Central memory CD4-positive, alpha-beta T cell (primary cell): ENCODE results near the gene MYOF.
"Not testable (repeated sequence)": the region's sequence is repeated elsewhere in the genome, so short reads cannot be mapped to it uniquely, and the experiment has no call there.

Experiments
- DNase-seq: peaks from one replicate; pipeline ENCODE4 v3.0.0; 2022

The MYOF gene

DNA sequence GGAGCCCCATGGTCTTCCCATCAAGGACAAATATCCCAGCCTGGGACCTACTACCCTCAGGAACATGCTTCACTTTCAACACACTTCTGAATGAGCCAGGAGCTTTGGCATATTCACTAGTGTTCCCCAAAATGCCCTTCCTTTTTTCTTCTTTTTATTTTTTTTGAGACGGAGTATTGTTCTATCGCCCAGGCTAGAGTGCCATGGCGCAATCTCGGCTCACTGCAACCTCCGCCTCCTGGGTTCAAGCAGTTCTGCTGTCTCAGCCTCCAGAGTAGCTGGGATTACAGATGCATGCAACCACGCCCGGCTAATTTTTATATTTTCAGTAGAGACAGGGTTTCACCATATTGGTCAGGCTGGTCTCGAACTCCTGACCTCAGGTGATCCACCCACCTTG, 63.1 kb downstream of the MYOF start:
- not testable (repeated sequence) for DNase-seq

GRCh38 chr10:93417921-93418320, 64.2 kb downstream of the MYOF start:
- DNase-seq = no peak

DNA sequence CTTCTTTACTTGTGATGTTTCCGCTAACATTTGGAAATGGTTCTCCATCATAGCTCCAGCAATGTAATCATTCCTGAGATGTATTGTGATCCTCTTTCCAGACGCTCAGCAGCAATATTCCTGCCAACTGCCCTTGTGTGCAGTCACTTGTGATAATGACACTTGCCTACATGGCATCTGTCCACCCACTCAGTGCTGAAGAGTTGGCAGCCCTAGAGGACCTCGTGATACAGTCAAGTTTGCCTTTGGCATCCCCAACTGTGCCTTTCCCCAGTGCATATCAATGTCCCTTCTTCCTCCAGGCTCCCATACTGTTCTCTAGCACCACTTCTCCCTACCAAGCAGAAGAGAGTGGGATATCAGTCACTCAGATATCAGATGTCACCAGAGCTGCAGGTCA, 64.9 kb downstream of the MYOF start:
- no peak for DNase-seq

GRCh38 chr10:93416824-93417223, 65.3 kb downstream of the MYOF start:
- no peak for DNase-seq

DNA sequence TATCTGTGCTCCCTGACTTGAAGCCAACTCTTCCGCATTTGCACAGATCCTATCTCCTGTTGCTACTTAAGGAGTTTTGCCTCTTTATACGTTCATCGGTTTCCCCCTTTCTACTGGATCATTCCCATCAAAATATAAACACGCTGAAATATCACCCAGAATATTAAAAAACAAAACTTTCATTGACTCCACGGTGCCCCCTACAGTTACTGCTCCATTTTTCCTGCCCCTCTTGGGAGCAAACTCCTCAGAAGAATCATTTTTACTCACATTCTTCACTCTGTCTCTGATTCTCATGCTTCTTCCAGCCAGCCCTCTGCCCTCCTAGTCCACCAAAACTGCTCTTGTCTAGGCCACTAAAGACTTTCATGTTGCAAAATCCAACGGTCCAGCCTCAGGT, 66.4 kb downstream of the MYOF start:
- no peak for DNase-seq

GRCh38 chr10:93413252-93413689, 68.9 kb downstream of the MYOF start:
- peak; percentile 59 for DNase-seq

GRCh38 chr10:93412801-93413200, 69.3 kb downstream of the MYOF start:
- DNase-seq = no peak

DNA sequence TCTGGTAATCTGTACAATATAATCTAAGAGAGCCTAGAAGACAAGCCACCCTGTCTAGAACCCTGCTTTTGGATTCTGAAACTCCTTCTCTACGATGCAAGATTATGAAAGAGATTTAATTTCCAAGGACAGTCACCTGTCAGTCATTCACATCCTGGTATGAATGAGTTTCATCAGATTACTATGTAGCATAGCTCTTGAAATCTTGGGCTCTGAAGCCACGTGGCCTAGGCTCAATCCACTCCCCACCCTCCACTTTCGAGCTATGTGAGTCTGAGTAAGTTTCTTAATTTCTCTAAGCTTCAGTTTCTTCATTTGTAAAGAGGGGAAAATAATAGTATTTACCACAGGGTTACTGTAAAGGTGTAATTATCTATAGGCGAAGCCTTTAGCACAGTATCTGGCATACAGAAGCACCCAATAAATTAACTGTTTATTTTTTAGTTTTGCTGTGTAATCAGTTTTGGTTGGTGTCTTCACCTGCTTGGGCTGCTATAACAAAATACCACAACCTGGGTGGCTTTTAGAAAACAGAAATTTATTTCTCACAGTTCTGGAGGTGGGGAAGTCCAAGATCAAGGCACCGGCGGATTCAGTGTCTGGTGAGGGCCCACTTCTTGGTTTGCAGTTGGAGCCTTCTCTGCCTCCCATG, 71.3 kb downstream of the MYOF start:
- no peak for DNase-seq

GRCh38 chr10:93408783-93409182, 73.4 kb downstream of the MYOF start:
- DNase-seq = no peak

DNA sequence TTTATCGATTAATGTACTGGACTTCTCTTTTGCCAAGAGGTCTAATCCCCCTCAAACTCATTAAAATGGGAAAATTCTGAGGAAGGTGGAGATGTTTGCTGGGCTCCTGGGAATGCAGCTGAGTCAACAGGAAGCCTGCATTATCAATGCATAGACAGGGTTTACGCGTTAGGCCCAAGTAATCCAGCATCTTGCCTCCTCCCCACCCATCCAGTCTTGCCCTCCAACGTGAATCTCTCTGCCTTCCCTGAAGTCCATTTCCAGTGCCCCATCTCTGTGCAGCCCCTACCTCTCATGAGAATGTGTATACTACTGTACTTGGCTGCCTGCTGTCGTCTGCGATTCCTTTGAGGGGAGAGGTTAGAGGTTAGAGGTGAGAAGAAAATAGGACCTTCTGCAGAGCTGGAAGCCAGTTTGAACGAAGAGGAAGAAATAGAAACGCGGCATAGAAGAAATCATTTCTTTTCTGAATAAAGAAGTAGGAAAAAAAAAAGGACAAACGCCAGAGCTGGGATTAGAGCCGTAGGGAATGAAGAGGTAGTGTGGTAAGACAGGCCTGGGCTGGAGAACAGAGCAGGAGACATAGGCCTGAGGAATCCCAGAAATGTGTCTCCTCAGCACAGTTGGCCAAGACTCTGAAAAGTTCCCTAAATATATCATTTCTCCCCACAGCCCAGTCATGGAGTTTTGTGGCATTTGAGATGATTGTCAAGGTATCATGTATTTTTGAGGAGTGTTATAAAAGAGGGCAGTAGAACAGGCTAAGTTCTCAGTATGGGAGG, 75.6 kb downstream of the MYOF start:
- no peak for DNase-seq

DNA sequence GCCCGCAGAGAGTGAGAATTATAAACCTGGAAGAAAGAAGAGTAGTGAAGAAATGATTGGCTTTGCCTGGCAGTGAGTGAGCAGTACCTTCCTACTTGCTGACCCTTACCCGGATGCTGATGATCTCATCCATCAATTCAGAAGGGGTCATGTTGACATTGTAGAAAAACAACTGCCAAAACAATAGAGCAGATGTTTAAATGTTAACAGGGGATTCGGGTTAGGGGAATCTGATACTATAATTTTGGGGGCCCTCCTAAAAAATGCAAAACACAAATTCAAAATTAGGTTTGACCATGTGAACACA, 78.1 kb downstream of the MYOF start:
- no peak for DNase-seq

GRCh38 chr10:93403152-93404047, 78.7 kb downstream of the MYOF start:
- DNase-seq = no peak

GRCh38 chr10:93402192-93402591, 79.9 kb downstream of the MYOF start:
- no peak for DNase-seq

- DNase-seq = no peak
Observed at GRCh38 chr10:93398528-93398927, 83.6 kb downstream of the MYOF start.

DNA sequence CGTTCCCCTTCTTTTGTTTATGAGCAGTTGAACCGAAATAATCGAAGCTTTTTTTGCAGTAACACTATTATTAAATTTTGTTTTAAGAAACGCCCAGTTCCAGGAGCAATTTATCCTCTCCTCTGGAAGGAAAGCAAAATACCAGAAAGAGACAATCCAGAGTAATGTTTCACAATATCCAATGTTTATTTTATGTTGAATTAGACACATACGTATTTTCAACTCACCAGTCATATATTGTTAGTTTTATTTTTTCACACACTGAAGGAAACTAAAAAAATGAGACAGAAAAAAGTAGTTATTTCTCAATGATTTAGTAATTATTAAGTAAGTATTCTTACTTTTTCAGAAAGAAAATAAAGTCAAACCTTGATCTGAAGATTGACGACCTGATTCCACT, 85.1 kb downstream of the MYOF start:
- DNase-seq = no peak

DNA sequence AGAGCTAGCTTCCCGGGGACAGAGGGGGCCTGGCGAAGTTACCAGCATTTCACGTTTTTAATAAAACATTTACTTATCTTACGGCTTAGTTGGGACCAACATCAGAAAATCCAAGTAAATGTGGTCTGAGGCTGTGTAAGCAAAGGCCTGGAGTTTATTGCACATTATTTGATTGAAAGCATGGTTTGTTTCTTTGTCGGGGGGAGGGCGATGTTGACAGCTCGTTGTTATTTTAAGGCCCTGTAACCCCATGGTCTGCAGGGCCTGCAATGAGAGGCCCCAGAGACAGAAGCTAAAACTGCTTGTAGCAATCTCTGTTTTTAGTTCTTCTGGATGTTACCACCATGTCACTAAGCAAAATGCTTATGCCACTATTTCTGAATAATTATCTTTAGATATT, 88.9 kb downstream of the MYOF start:
- no peak for DNase-seq

- DNase-seq = no peak
Observed at GRCh38 chr10:93392121-93392520, 90.0 kb downstream of the MYOF start.

GRCh38 chr10:93390306-93391090, 91.6 kb downstream of the MYOF start:
- DNase-seq = no peak

DNA sequence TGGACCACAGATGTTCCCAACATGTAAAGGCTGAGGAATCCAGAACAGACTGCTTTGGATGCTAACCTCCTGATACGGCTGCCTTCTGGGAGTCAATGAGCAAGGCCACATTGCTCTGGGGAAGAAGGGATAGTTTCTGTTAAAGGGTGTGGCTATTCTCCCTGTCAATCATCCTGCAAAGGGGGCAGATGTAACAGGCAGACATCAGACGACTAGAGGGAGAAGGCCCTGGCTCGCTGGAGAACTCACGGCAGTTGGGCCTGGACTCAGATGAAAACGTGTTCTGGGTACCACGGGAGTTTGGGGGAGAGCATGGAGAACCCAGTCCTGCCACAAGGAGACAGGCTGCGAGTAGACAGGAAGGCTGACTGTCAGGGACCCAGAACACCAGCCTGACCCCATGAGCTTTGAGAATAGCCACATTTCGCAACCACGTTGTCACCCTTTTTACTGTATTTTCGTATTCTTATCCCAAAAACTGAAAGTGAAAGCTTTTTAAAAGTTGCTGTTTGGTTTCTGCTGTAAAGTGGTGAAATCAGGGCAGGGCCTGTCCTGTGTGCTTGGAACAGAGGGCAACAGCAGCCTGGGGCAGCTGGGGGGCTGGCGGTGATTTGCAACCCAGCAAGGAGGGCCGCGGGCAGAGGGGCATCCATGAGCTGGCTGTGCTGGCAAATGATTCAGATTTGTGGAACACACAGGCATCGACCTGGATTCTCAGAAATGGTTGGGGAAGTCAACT, 95.3 kb downstream of the MYOF start:
- DNase-seq = no peak

DNA sequence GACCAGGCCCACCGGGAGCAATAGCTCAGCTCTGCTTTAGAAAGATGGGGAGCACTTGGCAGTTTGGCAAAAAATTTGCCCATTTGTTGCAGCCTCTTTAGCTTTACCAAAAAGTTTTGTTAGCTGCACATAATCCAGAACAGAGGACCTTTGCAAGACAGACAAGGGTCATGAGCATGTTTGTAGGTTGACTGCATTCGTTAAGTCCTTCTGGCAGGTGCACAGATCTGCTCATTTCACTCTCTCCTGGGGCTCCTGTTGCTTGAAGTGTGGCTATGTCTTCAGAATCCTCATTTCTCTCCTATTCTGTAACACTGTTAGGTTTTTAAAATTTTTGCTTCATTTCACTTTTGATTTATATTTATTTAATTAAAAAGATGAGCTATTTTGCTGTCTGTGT, 96.8 kb downstream of the MYOF start:
- DNase-seq = no peak

DNA sequence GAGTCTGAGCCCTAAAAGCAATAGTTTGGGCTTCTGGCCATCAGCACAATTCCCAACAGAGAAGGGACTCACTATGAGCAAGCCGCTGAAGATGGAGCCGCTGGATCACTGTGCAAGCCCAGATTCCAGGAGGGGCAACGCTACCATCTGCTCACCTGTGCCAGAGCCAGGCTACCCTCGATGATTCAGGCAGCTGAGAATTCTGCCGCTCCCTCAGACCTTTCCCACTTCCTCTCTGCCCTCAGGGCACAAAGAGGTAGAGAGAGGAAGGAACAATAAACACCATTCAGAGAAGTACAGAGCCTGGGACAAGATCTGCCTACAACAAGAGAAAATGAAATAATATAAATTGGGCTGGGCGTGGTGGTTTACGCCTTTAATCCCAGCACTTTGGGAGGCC, 98.1 kb downstream of the MYOF start:
- no peak for DNase-seq

DNA sequence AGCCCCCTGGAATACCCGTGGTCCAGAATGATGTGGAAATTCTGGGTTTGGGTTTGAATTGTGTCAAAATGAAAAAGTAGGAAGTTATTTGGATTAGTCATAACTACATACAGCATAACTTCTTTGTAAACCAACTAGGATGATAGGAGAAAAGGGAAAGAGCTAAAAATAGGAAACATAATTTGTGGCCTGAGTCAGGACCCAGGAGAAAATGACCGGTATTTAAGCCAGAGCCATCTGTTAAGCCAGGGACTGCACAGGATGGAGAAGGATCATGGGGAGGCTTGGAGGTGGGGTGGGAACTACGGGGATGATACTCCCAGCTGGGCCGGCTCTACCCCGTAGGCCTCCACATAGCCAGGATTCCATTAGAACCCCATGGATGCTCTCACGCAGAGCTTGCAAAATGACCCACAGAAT, 98.6 kb downstream of the MYOF start:
- no peak for DNase-seq
